ENCODE results near the gene TTLL12.

DNA sequence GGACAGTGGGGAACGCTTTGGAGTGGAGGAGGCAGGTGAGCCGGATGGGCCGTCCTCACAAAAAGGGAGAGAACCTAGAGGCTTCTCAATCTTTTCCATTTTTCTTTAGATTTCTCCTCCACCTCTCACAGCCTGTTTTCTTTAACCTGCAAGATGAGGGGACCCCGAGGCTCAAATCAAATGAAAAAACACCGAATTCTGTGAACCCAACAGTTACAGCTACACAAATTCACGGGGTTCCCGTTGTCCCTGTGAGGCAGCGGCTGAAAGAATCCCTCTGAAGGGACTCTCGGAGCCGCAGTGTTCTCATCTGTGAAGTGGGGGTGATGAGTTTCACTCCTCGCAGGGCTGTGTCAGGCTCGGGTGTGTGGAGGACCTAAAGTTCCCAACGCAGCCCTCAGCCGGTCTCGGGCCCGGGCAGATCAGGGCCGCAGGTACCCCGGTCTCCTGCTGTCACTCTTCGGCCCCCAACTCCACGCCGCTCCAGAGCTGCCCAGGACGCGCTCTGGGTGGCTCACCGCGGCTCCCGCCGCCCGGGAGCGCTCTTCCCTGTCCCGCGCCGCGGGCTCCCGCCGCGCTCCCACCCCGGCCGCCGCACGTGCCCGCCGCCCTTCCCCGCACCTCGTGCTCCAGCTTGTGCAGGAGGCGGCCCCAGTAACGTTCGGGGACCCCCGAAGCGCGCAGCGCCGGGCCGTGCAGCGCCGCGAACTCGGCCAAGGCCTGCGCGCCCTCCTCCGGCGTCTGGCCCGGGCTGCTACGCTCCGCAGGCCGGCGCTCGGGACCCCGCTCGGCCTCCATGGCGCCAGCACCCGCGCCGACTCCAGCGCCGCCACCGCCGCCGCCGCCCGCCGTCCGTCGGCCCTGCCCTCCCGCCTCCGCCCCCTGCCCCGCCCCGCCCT, at the start of gene TTLL12:
- peak; percentile 47 for TF ChIP-seq POLR2A (IDR thresholded peaks at IDR 0.05; ENCODE audit: low read length)
- TF ChIP-seq GATA1 (IDR thresholded peaks at IDR 0.05; ENCODE audit: low read depth, low read length), result no peak
